HG03159 (cell line): Measurements from ENCODE around the gene RABGGTA.

Source experiments
- ATAC-seq: cut with Tn5 transposase; IDR thresholded peaks from one replicate; pipeline ENCODE4 v1.9.1; 2021; ENCODE audit warnings: mild to moderate bottlenecking, moderate library complexity; ENCODE audit not compliant: unreplicated experiment

The RABGGTA gene

GRCh38 chr14:24271134-24271833 lies at the start of gene RABGGTA:
TSS of gene RABGGTA (minus strand) at chr14:24271597. CDS start at chr14:24271115, 482 bp downstream.
- ATAC-seq = peak; percentile 85

GRCh38 chr14:24317141-24317928 lies 45.9 kb upstream of the RABGGTA start:
- ATAC-seq = no peak

- ATAC-seq = no peak
These were observed 45.2 kb upstream of the RABGGTA start for GRCh38 chr14:24316597-24316950.

GRCh38 chr14:24315807-24316596 lies 44.6 kb upstream of the RABGGTA start:
- no peak for ATAC-seq

- ATAC-seq = no peak
These were observed 43.9 kb upstream of the RABGGTA start for GRCh38 chr14:24315243-24315806.

- no peak for ATAC-seq
These were observed 43.2 kb upstream of the RABGGTA start for GRCh38 chr14:24314377-24315193.

GRCh38 chr14:24313913-24314312 lies 42.5 kb upstream of the RABGGTA start:
- no peak for ATAC-seq

GRCh38 chr14:24312736-24313507 lies 41.5 kb upstream of the RABGGTA start:
- no peak for ATAC-seq

- ATAC-seq = no peak
These were observed 40.6 kb upstream of the RABGGTA start for GRCh38 chr14:24311837-24312615.

GRCh38 chr14:24310646-24311604 lies 39.5 kb upstream of the RABGGTA start, which contains the start of gene LTB4R:
TSS of gene LTB4R (plus strand) at chr14:24311502. CDS start at chr14:24315652, 4,150 bp downstream.
- peak; percentile 61 for ATAC-seq

- no peak for ATAC-seq
These were observed 38.9 kb upstream of the RABGGTA start for GRCh38 chr14:24310265-24310645.

GRCh38 chr14:24309538-24310264 lies 38.3 kb upstream of the RABGGTA start, which contains the start of gene LTB4R2:
TSS of gene LTB4R2 (plus strand) at chr14:24310140. CDS start at chr14:24310665, 525 bp downstream.
- no peak for ATAC-seq

- ATAC-seq = no peak
These were observed 37.1 kb upstream of the RABGGTA start for GRCh38 chr14:24308342-24309124.

- no peak for ATAC-seq
These were observed 36.4 kb upstream of the RABGGTA start, which contains the start of gene CIDEB for GRCh38 chr14:24307575-24308341. TSS of gene CIDEB (minus strand) at chr14:24307977. CDS start at chr14:24307858, 119 bp downstream.

- no peak for ATAC-seq
These were observed 35.8 kb upstream of the RABGGTA start for GRCh38 chr14:24307156-24307574.
